ENCODE results near the gene DOCK1.

The DOCK1 gene

DNA sequence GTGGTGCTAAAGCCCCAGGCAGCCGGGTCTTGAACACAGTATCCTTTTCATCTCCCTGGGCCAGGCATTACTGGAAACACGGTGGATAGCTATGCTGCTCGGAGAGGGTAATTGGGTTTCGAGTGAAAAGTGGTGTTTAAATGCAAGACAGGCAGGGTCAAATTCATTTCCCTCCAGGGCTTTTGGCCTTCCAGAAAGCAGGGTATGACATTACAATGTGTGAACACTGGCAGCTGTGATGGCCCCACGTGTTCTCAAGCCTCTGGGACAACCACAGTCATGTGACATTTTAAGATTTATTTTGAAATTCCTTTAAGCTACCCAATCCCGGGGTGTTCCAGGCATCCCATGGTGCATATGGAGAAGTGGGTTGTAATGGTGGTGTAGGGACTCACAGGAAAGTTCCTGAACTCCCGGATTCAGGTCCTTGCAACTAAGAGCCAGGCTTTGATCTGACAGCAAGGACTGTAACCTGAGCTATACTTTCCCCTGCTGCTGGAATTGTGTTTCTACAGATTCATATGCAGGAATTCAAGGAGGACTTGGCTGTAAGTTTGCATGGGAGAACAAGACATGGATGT, 244.4 kb downstream of the DOCK1 start:
- FAIRE-seq = no peak

DNA sequence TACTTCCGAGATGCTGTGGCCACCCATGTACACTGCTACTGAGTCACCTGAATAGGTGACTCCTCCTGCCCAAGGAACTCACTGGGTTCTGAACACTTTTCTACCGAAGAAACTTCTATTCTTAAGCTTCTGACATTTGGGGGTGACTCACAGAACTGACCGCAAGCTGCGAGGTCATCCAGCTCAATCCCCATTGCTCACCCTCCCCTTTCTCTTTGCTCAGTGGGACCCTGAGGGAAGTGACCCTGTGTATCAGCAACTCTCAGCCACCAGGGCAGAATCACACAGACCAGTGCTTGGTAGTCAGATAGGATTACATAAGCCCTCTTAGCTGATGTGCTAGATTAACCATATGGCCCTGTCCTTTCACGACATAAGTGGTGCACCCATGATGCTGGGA, 244.9 kb downstream of the DOCK1 start:
- FAIRE-seq = no peak

DNA sequence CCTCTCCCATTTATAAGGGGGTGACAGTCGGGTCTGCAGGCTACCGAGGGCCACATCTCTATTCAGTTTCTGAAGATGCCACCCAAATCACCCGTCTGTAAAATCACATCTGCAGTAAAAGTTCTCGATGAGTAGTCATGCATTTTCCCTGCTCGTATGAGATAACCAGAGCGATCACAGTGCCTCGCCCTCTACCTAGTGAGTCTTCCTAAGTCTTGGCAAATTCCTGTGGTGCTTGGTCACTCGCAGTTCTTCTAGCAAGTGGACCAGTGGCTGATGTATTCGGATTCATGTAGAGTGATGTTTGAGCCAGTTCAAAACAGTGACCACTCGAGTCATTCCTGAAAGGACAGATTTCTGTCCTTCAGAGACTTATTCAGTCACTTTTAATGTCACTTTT, 246.3 kb downstream of the DOCK1 start:
- no peak for FAIRE-seq

DNA sequence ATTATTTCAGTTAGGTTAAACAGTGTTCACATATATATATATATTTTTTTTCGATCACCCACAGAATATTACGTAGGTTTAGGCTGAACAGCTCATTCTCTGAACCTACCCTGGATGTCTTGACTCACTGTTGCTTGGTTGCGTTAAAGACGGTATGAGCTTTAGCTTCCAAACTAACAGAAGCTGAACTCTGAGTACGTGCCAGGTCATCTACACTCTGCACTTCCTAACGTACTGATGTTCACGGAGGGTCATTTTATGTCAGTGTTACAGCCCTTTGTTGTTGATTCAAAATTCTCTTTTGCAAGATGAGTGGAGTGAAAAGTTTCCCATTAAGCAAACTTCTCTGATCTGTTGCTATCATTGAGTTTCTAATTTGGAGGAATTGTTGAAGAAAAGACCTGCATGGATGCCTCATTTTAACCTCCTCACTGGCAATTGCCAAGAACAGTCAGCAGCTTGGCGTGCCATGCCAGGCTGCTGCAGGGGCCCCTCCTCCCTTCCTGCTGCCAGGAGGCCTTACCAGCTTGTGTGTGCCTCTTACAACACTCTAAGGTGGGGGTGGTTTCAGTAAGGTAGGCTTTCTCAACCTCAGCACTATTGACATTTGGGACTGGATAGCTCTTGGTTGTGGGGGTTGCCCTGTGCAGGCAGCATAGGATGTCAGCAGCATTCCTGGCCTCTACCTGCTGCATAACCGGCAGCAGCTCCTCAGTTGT, 246.9 kb downstream of the DOCK1 start:
- FAIRE-seq = no peak

DNA sequence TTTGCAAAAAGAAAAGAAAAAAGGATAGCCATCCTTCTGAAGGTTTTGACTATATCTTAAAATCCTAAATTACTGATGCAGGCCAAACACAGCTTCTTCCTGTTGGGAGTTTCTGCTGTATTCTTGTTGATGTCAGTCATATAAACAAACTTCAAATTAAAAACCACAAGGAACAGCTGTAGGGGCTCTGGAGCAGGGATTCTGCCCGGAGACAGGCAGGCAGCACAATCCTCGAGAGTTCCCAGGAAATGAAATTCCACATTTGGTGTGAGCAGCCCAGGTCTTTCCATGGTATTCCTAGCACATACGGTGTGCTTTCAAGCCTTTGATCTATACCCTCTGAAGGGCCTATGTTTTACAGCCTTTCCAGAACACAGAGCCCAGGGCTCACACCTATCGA, 248.0 kb downstream of the DOCK1 start:
- FAIRE-seq = no peak

DNA sequence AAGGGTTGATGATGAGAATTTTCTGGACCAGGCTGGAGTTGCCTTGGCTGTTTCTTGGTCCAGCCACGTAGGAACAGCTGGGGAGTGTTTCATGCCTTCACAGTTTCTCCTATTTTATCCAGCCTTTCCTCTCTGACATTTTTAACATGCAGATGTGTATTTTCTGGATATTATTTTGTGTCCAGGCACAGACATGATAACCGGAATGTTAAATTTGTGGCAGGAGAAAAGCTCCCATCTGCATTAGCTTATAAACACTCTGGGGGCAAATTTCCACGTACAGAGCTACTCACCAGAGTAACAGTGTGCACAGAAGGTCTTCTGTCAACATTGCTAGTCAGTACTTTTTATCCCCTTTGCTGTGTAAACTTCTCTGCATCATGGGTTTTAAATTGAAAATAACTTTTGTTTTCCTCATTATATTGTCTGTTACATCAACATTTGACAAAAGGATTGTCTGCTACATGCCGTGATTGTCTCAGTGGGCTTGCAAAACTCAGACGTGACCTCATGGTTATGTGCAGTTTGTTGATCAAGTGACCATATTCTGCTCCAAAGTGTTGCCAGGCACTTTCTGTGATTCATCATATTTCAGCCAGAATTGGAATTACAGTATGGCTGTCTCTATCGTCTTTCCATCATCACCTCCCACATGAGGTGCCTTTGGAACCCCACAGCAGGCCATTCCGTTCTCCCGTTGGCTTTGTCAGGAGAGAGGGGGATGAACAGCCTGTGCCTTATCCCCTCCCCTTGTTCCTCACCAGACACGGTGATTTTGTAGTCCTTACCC, 249.8 kb downstream of the DOCK1 start:
- FAIRE-seq = no peak

DNA sequence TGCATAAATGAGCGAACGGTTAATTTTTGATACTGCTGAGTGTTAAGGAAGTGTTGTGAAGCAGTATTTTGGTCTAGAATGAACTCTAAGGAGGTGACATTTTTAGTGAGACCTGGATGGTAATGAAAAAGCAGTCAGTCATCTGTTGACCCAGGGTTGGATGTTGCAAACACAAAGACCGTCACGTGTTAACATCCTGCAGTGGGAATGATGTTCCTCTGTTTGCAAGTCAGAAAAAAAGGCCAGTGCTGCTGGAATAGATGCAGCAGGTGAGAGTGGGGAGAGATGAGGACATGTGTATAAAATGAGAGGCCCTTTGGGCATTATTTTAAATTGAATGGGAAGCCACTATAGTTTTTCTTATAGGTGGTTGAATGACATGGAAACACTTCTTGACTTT, 251.9 kb downstream of the DOCK1 start:
- FAIRE-seq = no peak

DNA sequence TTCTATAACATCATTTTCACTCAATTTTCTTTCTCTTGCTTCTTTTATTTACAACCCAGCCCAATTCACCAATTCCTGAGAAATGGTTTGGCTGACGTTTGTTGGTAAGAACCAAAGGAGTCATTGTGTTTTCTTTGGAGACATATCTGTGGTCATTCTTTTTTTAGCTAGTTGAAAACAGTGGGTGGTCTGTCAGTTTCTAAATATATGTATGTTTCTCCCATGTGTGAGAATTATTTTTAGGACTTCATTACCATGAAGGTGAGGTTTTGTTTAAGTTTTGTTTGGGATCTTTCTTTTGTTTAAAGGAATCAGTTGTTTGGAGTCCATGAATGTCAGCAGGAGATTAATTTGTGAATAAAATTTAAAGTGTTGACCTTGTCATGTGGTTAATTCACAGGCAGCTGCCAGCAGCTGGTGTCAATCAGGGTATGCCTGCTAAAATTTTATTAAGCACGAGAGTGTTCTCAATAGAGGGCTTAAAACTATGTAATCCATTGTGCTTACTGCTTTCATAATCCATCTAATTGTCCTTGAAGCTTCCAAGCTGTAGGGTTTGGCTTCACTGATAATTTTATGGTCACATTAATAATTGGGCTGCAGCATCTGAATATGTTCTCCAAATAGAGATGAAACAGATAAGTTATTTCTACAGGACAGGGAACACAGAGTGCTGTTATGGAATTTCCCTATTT, 252.4 kb downstream of the DOCK1 start:
- FAIRE-seq = no peak

DNA sequence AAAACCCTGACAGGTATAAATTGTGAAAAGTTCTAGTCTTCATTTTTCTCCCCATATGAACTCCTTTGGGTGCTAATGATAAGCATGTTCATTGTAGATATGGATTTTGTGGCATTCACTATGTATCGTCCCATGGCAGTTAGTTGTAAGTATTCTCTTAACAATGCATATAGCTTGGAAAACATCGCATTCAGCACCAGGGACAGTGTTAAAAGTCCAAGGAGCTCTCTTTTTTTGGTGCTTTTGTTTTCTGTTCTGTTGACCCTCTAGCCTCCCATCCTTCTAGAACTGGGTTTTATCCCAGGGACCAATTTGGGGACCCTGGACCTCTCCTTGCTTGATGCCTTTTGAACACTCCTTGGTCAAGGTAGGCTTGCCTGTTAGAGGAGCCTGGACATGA, 253.4 kb downstream of the DOCK1 start:
- no peak for FAIRE-seq

DNA sequence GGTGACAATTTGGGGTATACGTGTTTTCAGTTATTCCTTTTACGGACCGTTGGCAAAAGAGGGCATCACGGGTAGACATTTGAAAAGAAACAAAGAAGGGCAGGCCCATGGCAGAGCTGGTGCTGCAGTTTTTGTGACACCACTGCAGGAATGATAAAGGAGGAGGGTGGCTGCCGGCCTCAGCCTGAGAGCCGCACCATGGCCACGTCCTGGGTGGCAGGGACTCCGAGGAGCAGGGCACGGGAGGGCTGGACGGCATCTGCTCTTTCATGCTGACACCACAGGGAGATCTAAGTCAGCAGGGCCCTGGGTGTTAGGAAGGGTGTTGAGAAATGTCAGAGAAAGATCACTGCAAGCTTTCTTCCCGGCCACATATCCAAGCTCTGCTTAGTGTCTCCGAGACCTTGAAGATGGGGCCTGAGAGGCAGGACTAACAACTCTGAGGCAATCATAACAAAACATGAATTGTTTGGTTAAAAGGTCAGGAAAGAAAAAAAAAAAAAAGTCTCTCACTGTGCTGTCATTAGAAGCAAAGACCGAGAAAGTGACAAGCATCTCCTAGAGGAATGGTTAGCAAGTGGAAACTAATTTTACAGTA, 254.5 kb downstream of the DOCK1 start:
- FAIRE-seq = no peak

DNA sequence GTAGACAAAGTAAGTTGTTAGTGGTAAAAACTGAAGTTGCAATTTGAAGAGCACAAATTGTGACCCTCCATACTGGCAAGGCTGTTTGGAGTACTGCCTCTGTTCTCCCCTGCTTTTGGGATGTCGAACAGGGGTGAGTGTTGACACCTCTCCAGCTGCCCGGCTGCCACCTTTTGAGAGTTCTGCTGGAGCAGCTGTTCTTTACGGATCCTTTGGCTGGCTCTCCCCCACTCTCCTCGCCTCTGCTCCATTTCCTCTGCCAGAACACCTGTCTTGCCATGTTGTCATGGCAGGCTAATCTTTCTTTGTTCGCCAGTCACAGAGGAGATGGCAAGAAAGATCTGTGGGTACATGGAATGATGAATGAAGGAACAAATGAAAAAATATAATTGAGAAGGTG, 256.3 kb downstream of the DOCK1 start:
- no peak for FAIRE-seq

DNA sequence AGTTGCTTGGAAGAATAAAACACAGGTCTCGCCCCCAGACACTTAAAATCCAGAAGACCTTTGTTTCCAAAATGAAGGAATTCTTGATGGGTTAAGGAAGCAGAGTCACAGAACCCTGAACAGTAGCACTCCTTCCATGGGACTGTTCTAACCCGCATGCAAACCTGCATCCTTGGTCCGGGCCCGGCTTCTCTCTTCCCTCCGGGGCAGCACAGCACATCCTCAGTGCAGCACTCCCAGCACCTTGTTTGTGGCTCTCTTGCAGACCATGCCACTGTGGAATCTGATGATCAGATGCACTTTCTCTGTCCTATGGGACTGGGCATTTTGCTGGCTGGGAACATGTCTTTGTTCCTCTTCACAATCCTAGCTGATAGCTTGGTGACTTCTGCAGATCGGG, 257.6 kb downstream of the DOCK1 start:
- no peak for FAIRE-seq

DNA sequence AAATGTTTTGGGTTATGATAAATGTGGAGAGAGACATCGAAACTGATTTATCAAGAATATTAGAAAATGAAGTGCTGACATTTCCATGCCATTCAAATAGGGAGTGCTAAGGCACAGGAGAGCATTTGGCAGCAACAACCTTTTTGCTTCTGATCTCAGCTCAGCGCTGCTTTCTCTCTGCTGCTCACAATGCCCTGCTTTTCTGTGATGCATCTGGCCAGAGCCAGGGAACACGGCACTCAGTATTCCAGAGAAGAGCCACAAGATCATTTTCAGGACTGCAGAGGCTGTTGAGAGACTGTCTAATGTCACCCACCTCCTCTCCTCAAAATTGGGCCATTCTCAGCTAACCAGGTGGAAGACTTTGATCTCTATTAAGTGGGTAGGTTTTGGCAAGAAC, 263.0 kb downstream of the DOCK1 start:
- FAIRE-seq = no peak

DNA sequence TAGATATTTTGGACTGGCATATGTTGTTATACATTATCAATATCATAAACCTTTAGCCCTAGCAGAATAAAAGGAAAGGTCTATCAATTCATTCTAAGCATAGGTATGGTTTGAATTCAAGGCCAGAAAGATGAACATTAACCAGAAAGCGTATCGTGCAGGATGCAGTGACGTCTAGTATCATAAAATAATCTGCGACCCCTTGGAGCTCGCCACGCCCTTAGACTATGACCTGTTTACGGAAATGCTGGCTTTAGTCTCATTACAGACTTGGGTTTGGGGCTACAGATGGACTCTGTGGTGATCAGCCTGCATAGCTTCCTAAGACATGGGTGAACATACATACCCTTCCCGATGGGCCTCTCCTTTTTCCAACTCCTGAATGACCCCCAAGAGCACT, 269.6 kb downstream of the DOCK1 start:
- no peak for FAIRE-seq

DNA sequence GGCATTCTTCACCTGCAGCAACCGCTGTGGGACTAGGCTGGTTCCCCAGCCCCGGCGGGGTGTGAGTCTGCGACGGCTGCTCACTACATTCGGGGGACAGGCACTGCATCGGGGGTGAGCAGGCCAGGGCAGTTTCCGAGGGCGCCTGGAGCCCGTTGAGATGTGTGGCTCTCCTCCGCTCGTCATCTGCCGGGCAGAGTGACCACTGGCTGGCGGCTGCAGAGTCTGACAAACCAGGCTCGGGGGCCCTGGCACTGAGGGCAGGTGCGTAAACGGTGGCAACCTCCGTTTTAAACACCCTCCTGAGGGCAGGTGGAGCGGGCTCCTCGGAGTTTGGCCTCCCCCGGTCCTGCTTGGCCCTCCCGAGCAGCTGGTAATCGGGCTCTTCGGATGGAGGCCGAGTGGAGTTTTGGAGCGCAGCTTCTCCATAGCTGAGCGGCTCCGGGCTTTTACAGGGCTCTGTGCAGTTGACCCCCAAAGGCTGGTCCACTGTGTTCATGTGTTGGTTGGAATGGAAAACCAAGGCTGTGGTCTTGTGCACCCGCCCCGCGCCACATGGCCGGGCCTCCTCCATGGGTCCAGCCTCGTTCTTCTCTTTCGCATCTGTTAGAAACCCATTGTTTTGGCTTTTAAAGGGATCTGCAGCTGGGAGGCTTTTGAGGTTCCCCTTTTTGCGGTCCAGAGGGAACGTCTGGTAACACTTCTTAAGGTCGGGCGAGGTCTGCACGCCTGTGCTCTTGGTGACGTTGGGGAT, 270.3 kb downstream of the DOCK1 start:
- no peak for FAIRE-seq

DNA sequence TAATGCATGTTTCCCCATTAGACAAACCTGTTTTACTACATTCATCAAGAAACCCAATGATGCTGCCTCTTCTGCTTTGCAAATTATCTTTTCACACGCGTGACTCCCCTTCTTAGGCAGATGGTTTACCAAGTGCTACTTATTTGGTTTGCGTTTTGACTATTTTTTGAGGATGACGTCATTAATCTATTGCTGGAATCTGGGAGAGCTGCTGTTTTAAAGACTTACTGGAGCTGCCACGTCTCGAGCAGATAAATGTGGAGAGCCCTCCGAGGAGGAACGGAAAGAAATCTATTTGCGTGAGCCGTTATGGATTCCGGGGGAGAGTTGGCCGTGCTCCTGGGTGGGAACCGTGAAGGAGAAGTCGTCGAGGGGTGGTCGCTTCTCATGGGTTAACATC, 271.4 kb downstream of the DOCK1 start:
- no peak for FAIRE-seq

DNA sequence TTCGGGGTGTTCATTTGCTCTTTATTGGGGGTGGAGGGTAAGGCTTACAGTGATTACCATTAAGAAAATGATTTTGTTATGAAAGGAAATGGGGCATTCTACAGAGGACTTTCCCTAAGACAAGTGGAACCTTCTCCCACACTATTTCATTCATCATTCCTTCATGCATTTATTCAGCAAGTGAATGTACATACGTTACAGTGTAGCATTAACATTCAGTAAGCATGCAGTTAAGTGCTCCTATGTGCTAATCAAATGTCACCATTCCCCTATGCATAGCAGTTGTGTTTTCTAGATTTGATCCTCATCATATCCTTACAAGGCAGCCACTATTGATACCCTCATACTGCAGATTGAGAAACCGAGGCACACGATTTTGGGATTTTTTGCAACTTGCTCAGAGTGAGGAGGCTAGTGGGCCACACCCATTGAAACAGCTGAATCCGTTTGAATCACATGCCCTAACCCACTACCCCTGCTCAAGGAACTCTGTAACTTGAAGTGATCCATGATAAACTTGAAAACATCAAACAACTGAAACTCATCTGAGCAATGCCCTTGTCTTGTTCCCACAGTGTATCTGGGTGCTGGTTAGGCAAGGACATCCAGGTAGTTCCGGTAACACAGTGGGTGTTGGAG, 274.5 kb downstream of the DOCK1 start:
- FAIRE-seq = no peak

DNA sequence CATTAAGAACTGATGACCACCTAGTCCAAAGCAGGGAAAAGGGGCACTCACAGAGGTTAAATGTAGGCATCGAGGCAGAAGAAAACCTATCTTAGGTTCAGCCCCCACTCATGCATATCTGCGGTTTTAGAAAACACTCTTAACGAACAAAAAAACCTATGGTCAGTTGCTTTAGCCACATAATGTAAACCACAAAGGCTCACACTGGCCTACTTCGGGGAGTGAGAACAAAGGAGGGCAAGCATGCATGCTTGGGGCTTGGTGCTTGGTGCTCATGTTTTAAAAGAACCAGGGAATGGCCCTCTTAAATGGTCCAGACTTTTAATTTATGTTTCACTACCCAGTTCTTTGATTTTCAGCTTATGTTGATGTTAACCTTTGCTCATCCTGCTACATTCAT, 276.9 kb downstream of the DOCK1 start:
- no peak for FAIRE-seq

DNA sequence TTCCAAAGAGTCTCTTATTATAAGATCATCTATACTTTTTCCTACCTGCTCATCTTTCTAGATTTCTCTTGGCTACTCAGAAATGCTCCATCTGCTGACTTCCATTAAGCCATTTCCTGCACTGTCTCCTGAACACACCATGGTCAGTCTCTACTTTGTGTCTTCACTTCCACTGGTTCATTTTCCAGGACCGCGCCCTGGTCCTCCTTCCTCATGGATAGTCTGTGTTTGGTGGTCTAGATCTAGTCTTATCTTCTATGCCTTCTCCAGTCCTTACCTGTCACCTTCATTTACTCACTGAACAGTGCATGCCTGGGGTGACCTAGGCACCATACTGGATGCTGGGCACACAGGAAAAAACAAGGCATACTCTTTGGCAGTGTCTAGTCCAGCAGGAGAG, 279.4 kb downstream of the DOCK1 start:
- no peak for FAIRE-seq

DNA sequence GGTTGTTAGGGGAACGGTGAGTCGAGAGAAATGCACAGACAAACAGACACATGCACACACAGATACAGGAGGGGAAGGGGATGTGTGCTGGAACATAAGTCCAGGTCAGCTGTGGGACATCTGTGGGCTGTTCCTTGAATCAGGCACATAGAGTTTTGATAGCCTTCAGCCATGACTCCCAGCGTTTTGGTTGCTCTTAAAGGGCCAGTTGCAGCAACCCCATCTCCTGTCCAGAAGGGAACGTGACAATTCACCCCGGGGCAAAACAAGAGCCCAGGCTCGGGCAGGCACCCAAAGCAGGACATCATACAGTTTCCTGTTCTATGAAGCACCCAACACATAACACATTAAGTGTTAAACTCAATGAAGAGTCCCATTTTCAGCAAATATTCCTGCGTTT, 281.6 kb downstream of the DOCK1 start:
- no peak for FAIRE-seq

DNA sequence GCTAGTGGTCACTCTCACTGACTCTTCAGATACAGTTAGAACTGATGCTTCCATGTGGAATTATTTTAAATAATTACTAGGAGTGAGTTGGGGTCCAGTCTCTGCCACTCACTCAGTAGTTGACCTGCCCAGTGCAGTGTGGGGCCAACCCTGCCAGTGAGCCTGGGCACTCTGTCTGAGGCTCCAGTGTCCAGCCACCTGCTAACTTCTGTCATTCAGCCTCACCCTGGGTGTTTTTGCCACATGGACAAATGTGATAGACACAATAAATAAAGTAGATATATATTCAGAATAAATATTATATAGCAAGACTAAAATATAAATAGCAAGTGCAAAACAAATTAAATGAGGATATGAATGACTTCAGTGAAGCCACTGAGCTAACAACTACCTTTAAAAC, 284.0 kb downstream of the DOCK1 start:
- FAIRE-seq = no peak

DNA sequence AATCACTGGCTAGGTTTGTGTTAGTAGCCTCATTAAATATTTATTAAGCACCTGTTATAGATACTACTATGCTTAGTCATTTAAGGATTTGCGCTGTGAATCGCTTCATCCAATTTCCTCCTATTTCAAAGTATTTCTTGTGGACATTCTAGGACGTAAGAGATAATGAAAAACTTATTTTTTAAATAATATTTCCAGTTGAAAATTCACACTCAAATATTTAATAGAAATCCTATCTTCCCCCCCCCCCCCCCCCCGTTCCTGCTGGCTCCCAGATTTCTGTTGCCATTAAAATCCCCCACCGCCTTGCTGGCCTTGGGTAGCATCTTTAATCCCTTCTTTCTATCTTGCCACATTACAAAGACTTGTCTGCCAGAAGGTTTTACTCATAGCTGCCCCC, 285.2 kb downstream of the DOCK1 start:
- FAIRE-seq = no peak
